ENCODE results near the gene FXR2.
A peak's percentile ranks its signal among the peaks of the same experiment; 100 is the strongest.

Gene FXR2

GRCh38 chr17:7587420-7588151 lies 27.1 kb downstream of the FXR2 start:
- DNase-seq (ENCODE audit: low spot score): no peak

GRCh38 chr17:7586673-7587419 lies 27.9 kb downstream of the FXR2 start:
- no peak for DNase-seq (ENCODE audit: low spot score)

- peak; percentile 96 for DNase-seq (ENCODE audit: low spot score)
Observed at GRCh38 chr17:7583253-7584109, 31.2 kb downstream of the FXR2 start, which contains the start of gene MPDU1. MPDU1 (plus strand) TSS chr17:7583852; CDS start chr17:7583863, 11 bp downstream.

GRCh38 chr17:7582396-7583252 lies 32.1 kb downstream of the FXR2 start:
- no peak for DNase-seq (ENCODE audit: low spot score)

- DNase-seq (ENCODE audit: low spot score): no peak
Observed at GRCh38 chr17:7580604-7581575, 33.8 kb downstream of the FXR2 start.

- DNase-seq (ENCODE audit: low spot score): no peak
Observed at GRCh38 chr17:7579834-7580603, 34.7 kb downstream of the FXR2 start.

GRCh38 chr17:7579001-7579833 lies 35.5 kb downstream of the FXR2 start, which contains the start of gene CD68:
CD68 (plus strand) TSS chr17:7579638; CDS start chr17:7579678, 40 bp downstream.
- peak; percentile 73 for DNase-seq (ENCODE audit: low spot score)

GRCh38 chr17:7577327-7578199 lies 37.1 kb downstream of the FXR2 start:
- no peak for DNase-seq (ENCODE audit: low spot score)

GRCh38 chr17:7576432-7576937 lies 38.2 kb downstream of the FXR2 start:
- no peak for DNase-seq (ENCODE audit: low spot score)

GRCh38 chr17:7575959-7576358 lies 38.7 kb downstream of the FXR2 start:
- DNase-seq (ENCODE audit: low spot score): no peak

GRCh38 chr17:7575481-7575883 lies 39.2 kb downstream of the FXR2 start:
- no peak for DNase-seq (ENCODE audit: low spot score)

GRCh38 chr17:7574176-7574953 lies 40.3 kb downstream of the FXR2 start:
- DNase-seq (ENCODE audit: low spot score): no peak

- peak; percentile 91 for DNase-seq (ENCODE audit: low spot score)
Observed at GRCh38 chr17:7573324-7574080, 41.2 kb downstream of the FXR2 start.

GRCh38 chr17:7572588-7573323 lies 41.9 kb downstream of the FXR2 start:
- peak; percentile 100 for DNase-seq (ENCODE audit: low spot score)

- DNase-seq (ENCODE audit: low spot score): no peak
Observed at GRCh38 chr17:7572338-7572587, 42.4 kb downstream of the FXR2 start.

All from CD4-positive, alpha-beta T cell treated with Interleukin-15 for 4 hours (primary cell).